CD4-positive, alpha-beta T cell treated with Interleukin-6 at 100 ng/mL for 8 hours (primary cell): Measurements from ENCODE around the gene TIAL1.
"Not testable (repeated sequence)": the region's sequence is repeated elsewhere in the genome, so short reads cannot be mapped to it uniquely, and the experiment has no call there.

Experiments
- DNase-seq: peaks from one replicate; pipeline ENCODE4 v3.0.0-alpha.2; 2020; ENCODE audit warnings: mixed read lengths, low spot score

Gene TIAL1

DNA sequence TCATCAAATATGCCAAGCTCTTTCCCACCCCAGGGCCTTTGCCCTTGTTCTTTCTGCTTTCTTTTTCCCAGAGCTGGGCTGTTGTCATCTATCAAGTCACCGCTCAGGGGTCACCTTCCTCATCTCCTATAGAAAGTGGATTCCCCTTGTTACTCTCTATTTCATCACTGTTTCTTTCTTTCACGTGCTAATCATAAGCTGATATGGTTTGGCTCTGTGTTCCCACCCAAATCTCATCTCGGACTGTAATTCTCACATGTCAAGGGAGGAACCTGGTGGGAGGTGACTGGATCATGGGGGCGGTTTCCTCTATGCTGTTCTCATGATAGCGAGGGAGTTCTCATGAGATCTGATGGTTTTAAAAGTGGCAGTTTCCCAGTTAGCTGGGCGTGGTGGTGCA lies 17.0 kb upstream of the TIAL1 start:
- no peak for DNase-seq

DNA sequence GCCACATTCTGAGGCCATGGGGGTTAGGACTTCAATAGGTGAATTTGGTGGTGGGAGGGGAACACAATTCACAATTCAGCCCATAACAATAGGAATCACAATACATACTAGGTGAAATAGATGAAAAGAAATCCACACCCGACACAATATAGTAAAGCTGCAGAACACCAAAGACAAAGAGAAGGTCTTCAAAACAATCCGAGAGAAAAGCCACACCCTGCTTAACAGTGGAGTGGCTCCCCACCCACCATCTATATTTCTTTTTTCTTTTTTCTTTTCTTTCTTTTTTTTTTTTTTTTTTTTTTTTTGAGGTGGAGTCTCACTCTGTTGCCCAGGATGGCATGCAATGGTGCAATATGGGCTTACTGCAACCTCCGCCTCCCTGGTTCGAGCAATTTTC lies 14.7 kb upstream of the TIAL1 start:
- no peak for DNase-seq

DNA sequence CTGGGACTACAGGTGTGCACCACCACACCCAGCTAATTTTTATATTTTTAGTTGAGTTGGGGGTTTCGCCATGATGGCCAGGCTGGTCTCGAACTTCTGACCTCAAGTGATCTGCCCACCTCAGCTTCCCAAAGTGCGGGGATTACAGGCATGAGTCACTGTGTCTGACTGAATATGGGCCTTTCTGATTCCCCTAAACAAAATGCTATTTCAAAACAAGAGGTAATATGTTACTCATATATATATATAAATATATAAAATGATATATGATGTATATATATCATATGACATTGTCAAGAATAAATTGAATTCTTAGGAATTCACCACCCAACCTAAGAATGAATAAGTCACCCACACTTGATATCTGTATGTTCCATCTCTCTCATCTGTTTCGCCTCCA lies 12.8 kb upstream of the TIAL1 start:
- no peak for DNase-seq

DNA sequence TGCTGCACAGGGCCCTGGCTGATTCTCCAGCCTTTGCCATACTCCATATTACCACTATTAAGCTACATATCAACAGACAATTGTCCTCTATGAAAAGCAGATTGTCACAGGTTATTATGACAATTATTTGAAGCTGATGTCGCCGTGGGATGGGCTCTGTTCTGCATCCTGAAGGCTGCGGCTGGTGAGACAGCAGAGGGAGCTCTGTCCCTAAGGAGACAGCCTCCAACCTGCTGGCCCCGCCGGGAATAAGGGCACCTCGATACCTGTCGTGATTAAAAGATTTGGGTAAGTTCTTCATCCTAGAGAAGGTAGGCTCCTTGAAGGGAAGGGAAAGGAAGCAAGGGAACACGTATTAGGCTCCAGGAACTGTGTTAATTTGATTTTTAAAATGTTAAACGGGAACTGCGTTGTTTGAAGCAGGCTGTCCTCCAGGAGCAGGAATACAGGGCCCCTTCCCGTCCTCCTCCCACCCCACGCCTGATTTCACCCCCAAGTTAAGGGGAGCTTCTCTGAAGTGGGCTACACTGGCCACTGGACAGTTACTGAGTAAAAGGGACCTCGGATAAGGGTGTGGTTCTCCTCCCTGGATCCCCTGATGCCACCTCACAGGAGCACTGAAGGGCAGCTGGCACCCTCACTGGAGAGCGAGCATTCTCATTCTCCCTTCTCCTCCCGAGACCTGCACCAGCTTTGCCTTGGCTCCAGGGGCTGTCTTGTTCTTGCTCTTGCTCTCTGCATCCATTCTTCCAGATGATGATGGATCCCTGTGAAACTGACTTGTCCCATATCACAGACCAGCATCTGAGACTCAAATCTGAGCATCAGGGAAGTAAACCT lies 11.8 kb upstream of the TIAL1 start:
- peak; percentile 36 for DNase-seq

DNA sequence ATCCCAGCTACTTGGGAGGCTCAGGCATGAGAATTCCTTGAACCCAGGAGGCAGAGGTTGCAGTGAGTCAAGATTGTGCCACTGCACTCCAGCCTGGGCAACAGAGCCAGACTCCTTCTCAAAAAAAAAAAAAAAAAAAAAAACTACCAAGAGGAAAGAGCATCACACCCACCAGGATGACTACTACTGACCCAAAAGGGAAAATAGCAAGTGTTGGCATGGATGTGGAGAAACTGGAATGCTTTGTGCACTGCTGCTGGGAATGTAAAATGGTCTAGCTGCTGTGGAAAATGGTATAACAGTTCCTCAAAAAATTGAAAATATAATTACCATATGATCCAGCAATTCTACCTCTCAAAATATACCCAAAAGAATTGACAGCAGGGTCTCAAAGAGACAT lies 7.7 kb upstream of the TIAL1 start:
- DNase-seq = no peak

DNA sequence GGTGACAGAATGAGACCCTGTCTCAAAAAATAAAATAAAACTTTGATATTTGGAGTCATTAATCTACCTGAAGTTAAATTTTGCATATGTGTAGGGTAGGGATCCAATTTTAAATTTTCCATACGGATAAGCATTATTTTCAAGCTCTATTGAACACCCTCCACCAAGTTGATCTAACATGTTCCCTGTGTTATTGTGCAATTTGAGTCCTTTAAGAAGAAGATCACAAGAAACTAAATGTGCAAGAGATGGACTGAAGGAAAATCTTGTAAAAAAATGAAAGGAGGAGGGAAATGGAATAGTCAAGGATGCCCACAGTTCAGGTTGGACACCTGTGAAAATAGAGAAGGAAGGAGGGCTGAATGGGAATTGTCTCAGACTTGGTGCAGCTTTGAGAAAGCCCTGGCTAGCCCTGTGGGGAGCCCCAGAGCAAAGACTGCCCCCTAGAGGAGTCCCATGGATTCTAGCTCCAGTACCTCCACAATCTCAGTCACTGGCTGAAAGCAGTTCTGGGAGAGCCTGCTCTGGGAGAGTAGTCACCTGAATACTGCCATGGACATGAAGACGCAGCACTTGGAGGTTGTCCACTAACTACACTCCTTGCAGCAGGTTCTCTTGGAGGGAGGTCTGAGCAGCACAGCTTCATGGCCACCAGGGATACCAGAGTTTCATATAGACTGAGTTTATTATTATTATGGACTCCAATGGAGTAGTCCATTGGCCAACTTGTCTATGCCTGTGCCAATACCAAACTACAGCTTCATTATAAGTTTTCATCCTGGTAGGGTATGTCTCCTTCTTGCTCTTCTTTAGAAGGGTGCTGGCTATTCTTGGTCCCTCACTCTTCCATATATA lies 5.7 kb upstream of the TIAL1 start:
- DNase-seq = peak; percentile 46

DNA sequence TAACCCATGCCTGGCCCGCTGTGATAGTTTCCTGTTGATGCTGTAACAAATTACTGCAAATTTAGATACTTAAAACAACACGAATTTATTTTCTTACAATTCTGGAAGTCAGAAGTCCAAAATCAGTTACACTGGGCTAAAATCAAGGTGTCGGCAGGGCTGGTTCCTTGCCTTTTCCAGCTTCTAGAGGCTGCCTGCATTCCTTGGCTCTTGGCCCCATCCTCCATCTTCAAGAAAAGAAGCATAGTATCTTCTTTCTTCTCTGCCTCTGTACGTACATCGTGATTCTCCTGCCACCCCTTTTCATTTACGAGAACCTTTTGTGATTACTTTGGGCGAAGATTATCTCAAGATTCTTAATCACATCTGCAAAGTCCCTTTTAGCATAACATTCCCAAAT lies 1.6 kb upstream of the TIAL1 start:
- DNase-seq = no peak

DNA sequence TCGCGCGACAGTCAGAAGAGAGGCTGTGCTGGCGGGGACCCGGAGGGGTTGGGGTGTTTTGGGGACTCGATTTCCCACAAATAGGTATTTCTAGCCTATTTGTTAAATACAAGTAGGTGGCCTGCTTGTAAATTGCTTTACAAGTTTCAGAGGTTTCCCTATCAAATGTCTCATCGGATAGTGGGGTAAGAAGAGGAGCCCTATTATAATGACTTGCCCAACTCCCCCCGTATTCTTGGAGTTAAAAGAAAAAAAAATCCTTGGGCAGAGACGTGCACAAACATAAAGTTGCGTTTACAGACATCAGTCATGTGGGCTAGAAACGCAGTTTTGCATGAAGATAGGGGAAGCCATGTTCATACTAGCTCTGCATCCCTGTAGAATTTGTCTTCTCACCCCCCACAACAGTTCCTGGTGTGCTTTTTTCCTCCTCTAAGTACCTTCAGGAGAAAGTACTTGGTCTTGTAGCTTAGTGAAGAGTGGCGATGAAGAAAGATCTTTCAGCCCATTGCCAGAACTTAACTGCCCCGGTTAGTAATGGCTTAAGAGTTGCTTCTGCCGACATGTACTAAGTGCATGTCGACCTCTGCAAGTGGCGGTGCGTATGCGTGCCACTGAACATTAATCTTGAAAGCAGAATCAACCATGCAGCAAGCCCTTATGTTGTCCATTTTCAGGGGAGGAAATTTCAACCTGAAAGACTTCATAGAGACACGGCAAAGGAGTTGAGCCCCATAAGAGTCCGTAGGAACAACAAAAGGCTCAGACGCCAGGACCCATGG lies 832 bp upstream of the TIAL1 start:
- no peak for DNase-seq

DNA sequence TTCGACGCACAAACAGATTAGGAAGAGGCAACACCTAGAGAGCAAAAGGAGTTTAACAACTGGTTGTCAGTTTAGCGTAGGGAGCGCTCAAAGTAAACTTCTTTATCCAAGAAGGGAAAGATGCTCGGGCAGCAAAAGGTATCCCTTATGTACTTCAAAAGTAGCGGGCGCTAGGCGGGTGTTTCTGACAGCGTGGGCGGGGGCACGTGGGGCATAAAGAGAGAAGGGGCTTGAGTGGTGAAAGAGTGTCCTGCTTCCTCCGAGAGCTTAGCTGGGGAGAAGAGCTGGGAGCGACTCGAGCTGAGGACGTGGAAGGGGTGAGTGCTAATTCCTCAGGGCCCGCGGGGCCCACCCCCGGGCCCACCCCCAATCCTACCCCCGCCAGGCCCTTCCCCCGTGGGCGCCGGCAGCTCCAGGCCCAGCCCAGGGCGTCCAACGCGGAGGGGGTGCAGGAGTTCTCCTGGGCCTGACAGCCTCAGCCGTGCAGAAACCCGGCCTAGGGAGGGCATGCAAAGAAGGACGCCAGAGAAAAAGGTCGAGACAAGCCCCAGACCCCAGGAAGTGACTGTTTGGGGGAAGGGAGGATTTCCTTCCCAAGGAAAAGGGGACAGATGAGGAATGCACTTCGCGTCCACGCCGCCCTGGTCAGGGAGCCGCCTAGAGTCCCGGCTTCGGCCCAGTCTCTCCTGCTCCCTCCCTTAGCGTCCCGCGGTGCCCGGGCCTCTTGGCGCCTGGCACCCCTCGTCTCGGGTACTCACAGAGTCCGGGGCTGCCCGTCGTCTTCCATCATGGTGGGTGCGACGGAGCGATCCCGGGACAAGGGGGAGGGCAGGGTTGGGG lies 868 bp downstream of the TIAL1 start:
- DNase-seq = peak; percentile 37

DNA sequence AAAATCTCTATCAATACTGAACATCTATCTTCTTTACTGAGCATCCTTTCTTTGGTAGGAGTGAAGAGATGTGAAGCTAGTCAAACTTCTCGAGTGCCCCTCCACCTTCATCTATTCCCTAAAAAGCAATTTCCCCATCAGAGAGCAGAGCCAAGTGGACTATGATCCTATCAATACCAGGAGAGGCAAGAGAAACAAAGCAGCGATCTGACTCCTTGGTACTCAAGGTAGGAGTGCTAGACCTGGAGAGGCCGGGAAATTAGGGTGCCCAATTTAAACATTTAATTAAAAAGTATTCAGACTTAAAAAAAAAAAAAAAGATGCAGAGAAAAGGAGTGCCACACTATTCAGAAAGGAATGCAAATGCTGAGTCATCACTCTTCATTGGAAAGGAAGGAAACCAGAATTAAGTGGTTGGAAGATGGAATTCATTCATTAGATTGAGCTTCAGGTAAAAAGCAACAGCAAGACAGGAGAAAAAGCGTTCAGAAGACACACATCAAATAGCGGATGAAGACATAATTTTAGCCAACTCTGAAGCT lies 1.6 kb downstream of the TIAL1 start:
- DNase-seq = no peak

DNA sequence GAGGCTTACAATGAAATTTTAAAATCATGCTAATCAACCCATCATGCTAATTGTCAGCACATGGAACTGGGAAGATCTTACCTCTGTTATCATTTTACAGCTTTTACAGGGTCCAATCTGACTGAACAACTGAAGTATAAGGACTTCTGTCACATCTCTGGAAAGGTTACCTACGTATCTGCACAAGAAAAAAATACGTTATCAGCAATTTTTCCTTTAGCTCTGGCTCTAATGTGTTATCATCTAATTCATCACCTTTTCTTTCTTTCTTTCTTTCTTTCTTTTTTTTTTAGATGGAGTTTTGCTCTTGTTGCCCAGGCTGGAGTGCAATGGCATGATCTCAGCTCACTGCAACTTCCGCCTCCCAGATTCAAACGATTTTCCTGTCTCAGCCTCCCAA lies 8.7 kb downstream of the TIAL1 start:
- DNase-seq = no peak

DNA sequence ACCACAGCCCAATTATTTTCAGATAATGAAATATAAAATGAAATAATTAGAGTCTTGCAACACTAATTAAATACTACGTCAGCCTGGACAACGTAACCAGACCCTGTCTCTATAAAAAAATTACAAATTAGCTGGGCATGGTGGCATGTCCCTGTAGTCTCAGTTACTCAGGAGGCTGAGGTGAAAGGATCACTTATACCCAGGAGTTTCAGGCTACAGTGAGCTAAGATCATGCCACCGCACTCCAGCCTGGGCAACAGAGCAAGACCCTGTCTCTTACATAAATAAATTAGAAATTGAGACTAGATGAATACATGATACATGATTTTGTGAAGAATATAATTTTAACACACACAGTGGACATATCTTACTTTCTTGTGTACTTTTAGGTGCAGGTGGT lies 18.4 kb downstream of the TIAL1 start:
- DNase-seq = no peak

DNA sequence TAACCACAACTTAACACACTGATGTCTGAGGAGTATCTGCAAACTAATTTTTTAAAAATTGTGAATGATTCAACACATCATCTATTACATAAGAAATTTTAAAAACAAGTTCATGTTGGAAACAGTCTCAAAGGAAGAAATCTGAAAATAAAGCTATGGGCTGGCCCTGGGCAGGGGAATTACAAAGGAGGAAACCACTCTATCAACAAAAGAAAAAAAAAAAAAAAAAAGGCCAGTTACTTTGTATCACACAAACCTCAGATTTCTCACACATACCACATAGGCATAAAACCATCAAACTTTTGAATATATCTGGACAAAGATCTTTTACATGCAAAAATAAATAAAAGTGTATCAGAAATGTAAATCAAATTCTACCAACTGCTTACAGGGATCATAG lies 20.8 kb downstream of the TIAL1 start:
- no peak for DNase-seq

DNA sequence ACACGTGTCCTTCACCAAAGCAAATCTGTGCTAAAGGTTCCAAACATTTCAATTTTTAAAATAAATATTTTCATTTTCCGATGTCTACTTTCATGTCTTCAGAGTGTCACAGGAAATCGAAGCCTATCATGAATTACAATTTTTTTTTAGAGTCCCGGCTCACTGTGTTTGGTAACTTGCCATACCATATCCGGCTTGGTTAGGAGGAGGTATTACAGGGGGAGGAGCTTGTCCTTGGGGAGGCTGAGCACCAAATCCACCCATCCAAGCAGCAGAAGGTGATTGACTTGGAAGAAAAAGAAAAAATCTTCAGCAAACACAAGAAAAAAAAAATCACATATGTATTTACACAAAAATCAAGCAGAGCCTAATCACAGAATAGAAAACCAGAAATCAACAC lies 21.3 kb downstream of the TIAL1 start:
- DNase-seq = peak; percentile 56

DNA sequence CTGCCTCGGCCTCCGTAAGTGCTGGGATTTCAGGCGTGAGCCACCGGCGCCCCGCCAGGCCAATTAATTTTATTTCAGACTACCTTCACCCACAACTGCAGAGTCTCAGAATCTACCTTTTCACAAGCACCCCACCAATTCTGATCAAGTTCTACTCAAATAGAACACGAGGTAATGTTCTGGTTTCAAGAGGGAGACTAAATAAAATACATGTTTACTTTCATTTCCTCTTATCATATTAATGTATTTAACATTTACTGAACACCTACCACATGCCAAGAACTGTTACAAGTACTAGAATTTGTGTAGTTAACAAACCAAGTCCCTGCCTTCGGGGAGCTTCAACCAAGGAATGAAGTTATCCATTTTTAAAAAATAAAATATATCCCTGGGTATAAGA lies 28.8 kb downstream of the TIAL1 start:
- no peak for DNase-seq

DNA sequence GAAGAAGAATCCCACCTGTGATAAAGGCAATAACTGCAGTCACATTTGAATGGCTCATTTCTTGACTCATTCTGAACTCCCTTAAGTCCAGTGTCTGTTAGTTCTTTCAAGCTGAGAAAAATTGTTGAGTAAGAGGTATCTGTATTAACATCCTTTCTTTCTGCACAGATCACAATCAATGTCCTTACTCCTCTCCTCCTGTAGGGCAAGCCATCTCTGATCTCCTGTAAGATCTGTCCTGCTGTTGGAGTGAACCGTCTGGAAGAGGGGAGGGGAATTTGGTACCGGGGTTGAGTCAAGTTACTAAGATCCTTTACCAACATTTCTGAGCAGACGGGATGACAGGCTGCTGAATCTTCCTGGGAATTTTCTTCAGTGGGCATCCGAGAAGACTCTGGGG lies 34.7 kb downstream of the TIAL1 start:
- DNase-seq = no peak

DNA sequence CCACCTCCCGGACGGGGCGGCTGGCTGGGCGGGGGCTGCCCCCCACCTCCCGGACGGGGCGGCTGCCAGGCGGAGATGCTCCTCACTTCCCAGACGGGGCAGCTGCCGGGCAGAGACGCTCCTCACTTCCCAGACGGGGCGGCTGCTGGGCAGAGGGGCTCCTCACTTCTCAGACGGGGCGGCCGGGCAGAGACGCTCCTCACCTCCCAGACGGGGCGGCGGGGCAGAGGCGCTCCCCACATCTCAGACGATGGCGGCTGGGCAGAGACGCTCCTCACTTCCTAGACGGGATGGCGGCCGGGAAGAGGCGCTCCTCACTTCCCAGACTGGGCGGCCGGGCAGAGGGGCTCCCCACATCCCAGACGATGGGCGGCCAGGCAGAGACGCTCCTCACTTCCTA lies 37.3 kb downstream of the TIAL1 start:
- DNase-seq = not testable (repeated sequence)

DNA sequence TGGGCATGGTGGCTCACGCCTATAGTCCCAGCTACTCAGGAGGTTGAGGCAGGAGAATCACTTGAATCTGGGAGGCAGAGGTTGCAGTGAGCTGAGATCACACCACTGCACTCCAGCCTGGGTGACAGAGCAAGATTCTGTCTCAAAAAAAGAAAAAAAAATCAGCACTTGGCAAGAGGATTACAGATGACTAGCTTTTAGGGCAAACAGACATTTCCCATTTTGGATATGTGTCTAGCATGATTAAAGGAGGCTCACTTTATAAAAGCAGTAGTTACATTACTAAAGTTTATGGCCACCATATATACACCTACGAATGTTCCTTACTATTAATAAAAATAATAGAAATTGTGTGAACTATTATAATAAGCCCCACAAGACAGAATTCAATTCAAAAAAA lies 40.7 kb downstream of the TIAL1 start:
- not testable (repeated sequence) for DNase-seq

DNA sequence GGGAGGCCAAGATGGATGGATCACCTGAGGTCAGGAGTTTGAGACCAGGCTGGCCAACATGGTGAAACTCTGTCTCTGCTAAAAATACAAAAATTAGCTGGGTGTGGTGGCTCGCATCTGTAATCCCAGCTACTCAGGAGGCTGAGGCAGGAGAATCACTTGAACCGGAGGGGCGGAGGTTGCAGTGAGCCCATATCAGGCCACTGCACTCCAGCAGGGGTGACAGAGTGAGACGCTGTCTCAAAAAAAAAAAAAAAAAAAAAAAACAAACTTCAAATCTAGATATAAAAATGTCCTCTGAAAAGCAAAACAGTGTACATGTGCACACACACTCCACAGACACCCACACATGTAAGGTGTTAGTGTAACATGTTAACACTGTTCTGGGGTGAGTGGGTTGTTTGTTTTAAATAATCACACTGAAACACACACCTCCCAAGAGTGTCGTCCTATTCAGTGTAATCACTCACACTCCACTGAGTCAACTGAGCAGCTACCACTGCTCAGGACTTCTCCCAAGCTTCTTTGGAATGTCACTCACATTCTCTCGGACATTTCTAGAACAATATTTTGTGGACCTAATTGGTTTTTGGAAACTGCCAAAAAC lies 41.5 kb downstream of the TIAL1 start:
- DNase-seq = no peak

DNA sequence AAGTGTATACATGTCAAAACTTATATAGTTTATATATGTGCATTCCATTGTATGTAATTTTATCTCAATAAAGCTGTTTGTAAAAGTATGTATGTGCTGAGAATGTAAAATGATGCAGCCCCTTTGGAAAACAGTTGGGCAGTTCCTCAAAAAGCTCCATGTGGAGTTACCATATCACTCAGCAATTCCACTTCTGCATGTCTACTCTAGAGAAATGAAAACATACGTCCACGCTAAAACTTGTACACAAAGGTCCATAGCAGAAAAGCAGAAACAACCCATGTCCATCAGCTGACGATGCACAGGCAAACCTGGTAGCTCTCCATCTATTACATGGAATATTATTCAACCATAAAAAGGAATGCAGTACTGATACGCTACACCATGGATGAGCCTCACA lies 45.9 kb downstream of the TIAL1 start:
- DNase-seq = no peak
